HG03571 (cell line): ENCODE data around the gene DCUN1D2.

ENCODE experiments used
- ATAC-seq: cut with Tn5 transposase; IDR thresholded peaks from one replicate; pipeline ENCODE4 v1.9.1; 2021; ENCODE audit not compliant: unreplicated experiment

DCUN1D2 gene

GRCh38 chr13:113428469-113428865, 62.0 kb downstream of the DCUN1D2 start:
- no peak for ATAC-seq

- ATAC-seq = no peak
Measured at GRCh38 chr13:113427562-113428468, 62.7 kb downstream of the DCUN1D2 start.

DNA sequence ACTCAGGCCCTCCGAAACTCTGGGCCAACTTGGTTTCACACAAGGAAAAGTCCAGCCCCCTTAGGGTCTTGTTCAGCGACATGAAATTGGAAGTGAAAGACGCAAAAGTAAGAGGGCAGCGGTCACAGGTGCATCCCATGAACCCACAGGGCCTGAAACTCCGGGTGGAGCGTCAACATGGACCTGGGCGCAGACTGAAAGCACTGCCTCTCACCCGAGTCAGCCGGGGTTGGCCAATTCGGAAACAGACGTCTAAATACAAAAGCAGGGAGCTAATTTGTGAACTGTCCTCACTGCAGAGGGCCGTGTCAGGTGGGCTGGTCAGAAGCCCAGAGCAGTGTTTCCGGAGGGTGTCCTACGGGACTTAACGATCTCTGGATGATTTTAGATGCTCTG, 63.9 kb downstream of the DCUN1D2 start:
- ATAC-seq = no peak

DNA sequence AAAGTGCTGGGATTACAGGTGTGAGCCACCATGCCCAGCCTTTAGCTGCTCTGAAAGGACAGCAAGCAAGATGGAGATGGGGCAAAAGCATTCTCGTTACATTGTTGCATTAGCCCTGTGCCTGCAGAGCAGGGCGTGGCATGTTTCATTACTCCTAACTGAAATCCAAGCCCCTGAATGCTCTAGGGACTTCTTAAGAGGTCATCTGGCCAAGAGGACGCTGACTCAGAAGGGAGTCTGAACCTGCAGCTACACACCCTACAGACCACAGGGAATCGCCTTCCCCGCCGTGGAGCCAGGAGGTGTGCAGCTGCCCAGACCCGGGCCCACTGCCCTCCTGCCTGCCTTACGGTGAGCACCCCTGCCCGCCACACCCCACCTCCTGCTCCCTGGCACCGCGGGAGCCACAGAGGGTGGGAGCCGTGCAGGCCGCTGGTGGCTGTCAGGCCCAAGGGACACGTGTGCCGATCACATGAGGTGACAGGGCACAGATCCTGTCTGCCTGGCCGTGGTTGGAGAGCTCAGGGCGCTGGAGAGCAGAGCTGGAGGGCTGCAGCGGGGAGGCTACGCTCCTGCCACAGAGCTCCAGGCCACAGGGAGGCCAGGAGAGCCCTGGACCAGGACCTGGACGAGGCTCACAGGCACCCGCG, 64.4 kb downstream of the DCUN1D2 start:
- no peak for ATAC-seq

GRCh38 chr13:113423520-113424163, 66.9 kb downstream of the DCUN1D2 start:
- no peak for ATAC-seq

DNA sequence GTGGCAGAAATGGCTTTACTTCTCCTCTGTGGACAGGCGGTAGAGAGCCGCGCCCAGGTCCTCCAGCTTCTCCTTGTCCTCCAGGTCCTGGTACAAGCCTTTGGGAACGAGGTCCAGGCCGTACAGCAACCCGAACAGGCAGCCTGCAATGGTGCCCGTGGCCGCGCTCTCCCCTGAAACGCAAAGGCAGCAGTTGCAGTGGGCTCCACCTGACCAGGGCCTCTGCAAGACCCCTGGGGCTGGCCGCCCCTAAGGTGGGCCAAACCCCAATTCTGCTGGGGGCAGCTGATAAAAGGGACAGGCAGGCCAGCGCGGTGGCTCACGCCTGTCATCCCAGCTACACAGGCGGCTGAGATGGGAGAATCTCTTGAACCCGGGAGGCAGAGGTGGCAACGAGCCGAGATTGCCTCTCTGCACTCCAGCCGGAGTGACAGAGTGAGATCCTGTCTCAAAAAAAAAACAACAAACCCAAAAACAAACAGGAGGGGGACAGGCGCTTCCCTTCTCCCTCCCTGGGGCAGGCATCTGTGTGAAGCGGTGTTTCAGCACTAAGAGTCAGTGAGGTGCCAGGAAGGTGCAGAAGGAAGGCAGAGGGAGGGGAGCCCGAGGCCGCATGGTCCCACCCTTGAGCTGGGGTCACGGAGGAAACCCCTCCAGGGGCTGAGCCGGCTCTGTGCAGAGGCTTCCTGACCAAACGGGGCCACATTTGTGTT, 67.5 kb downstream of the DCUN1D2 start:
- ATAC-seq = no peak

DNA sequence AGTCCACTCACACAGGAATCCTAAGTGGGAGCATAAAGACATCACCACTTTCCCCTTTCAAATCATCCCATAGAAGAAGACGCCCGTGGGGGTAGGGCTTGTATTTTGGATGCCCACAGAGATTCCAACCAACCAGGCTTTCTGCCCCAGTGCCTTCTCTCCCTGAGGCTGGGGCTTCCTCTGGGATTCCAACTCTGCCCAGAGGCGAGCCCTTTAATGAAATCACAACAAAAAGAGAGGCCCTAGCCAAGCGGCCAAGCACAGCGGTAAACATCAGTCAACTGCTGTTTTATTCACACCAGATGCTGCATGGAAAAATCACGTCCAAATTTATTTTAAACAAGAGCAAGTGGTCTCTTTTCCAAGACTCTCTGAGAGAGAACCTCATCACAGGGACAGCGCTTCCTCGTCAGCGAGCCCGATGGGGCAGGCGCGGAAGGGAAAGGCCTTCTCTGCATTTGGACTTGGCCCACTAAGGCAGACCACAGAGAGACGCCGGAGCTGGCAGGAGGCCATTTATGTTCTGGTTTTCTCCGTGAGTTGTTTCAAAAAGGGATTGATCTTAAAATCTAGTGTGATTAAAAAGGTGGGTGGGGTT, 68.7 kb downstream of the DCUN1D2 start:
- ATAC-seq = no peak

DNA sequence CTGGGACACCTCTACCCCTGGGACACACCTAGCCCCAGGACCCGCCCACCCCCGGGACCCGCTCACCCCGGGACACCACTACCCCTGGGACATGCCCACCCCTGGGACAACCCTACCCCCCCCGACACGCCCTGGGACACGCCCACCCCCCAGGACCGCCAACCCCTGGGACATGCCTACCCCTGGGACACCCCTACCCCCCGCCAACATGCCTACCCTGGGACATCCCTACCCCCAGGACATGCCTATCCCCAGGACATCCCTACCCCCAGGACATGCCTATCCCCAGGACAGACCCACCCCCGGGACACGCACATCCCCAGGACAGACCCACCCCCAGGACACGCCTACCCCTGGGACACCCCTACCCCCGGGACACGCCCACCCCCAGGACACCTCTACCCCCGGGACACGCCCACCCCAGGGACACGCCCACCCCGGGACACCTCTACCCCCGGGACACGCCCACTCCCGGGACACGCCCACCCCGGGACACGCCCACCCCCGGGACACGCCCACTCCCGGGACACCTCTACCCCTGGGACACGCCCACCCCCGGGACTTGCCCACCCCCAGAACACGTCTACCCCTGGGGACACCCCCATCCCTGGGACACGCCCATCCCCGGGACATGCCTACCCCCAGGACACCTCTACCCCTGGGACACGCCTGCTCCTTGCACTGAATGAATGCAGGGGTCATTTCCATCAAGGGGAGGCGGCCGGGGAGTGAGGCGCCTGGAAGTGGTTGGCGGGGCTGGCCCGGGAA, 69.5 kb downstream of the DCUN1D2 start:
- ATAC-seq = no peak

GRCh38 chr13:113420232-113420631, 70.3 kb downstream of the DCUN1D2 start:
- ATAC-seq = no peak

GRCh38 chr13:113419531-113420193, 70.8 kb downstream of the DCUN1D2 start:
- ATAC-seq = no peak

- ATAC-seq = no peak
Measured at GRCh38 chr13:113418722-113419049, 71.8 kb downstream of the DCUN1D2 start.

- no peak for ATAC-seq
Measured at GRCh38 chr13:113417836-113418721, 72.4 kb downstream of the DCUN1D2 start.

DNA sequence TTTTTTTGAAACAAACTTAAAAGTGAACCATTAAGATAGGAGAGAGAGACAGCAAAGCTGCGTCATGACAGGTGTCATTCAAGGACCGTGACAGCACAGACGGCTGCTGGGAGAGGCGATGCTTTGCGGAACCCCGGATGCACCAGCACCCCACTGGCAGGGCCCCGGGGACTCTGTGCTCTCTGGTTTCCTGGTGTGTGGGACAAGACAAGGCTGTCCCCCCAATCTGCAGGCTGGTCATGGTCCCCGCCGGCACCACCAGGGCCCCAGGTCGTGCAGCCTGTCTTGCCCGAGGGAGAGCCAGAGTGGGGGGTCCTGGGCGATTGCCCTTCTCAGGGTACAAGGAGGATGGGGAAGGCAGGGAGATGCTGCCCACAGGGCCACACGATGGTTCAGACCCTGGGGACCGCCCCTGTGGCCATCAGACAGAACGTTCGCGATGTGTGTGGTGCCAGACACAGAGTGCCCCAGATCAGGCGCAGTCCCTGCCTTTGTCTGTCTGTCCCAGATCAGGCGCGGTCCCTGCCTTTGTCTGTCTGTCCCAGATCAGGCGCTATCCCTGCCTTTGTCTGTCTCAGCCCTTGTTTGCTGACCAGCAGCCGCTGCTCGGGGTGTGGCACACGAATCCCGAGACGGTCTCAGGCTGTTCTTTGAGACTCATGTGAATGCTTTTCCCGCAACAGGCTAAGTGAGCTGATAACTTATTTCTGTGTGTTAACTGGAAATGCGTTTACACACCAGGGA, 73.3 kb downstream of the DCUN1D2 start:
- ATAC-seq = no peak

DNA sequence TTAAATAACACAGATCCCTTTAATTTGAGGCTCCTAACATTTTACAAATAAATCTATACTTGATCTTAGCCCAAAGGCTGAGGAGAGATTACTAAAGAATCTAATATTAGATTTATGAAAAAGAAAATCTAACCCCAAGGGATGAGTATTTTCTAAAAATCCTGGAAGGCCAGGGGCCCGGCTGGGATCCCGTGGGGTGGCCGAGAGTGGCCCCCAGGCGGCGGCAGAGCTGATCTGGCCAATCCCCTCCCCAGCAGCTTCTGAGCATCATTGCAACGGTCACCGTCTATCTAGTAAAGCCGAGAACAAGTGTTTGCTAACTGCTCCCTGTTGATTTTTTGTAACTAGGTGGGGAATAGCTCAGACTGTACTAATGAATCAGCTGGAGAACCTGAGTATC, 74.7 kb downstream of the DCUN1D2 start:
- ATAC-seq = no peak

DNA sequence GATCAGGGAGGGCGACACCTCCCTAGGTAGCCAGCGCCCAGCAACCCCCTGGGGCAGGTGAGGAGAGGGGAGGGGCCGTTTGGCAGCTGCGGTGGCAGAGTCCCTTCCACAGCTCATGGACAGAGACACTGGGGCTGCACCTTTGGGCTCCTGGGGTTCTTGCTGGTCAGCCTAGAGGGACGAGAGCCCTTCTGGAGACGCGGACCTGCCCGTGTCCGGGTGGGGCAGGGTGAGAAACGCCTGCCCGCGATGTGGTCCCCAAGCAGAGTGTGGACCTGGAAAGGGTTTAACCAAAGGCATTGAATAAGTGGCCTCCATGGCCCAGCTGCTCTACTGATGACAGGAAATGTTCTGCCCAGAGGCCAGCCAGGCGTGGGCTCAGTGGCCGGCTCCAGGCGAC, 75.5 kb downstream of the DCUN1D2 start:
- ATAC-seq = no peak

DNA sequence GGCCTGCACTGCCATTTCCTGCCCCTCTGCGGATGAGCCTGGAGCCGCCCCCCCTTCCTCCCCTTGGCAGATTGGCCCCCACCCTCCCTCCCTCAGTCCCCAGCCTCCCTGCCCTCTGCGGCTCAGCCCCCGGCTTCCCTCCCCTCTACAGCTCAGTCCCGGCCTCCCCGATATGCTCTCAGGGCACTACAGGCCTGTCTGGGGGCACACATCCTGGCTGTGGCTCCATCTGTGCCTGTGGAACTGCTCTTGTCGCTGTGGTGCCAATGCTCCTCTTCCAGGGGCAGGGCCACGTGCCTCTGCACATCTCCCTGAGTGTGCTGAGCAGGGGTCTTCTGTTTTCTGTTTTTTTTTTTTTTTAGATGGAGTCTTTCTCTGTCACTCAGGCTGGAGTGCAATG, 76.2 kb downstream of the DCUN1D2 start:
- no peak for ATAC-seq

- ATAC-seq = no peak
Measured at GRCh38 chr13:113413898-113414282, 76.6 kb downstream of the DCUN1D2 start.
